HepG2 (cell line): Measurements from ENCODE around the gene SLC16A1. TPM values are rescaled to one million over a fixed set of nuclear protein-coding genes. Genes with fewer than 3 reads are reported as not detected.

Experiments used
- AHDC1 ChIP-seq: sonication (generic); formaldehyde crosslinking; IDR thresholded peaks from 2 replicates; pipeline ENCODE4 v1.5.1; 2020; ENCODE audit warnings: mild to moderate bottlenecking, missing genetic modification reagents, borderline replicate concordance
- ATF6 ChIP-seq: sonication (generic); formaldehyde crosslinking; conservative IDR thresholded peaks from 2 replicates; pipeline ENCODE4 v1.4.0; 2020; ENCODE audit warnings: missing genetic modification reagents
- HINFP ChIP-seq: sonication (generic); formaldehyde crosslinking; IDR thresholded peaks from 2 replicates; pipeline ENCODE4 v1.4.0; 2020; ENCODE audit warnings: low read depth, mild to moderate bottlenecking, missing genetic modification reagents
- JUN ChIP-seq: sonication (generic); formaldehyde crosslinking; IDR thresholded peaks from 2 replicates; pipeline ENCODE4 v1.4.0; 2020; ENCODE audit warnings: mild to moderate bottlenecking, missing genetic modification reagents
- KIAA2018 ChIP-seq: sonication (generic); formaldehyde crosslinking; IDR thresholded peaks from 2 replicates; pipeline ENCODE4 v1.5.0; 2020; ENCODE audit warnings: mild to moderate bottlenecking, missing genetic modification reagents, borderline replicate concordance
- MIER3 ChIP-seq: IDR thresholded peaks from 2 replicates; pipeline ENCODE4 v1.6.1; 2016; ENCODE audit warnings: missing compliant biosample characterization, borderline replicate concordance
- MIXL1 ChIP-seq: IDR thresholded peaks from 2 replicates; pipeline ENCODE4 v1.6.1; 2016
- NCOA1 ChIP-seq: sonication (generic); formaldehyde crosslinking; IDR thresholded peaks from 2 replicates; pipeline ENCODE4 v1.9.0; 2021; ENCODE audit warnings: missing genetic modification reagents
- ZNF549 ChIP-seq: sonication (generic); formaldehyde crosslinking; IDR thresholded peaks from 2 replicates; pipeline ENCODE4 v1.5.0; 2020; ENCODE audit warnings: missing genetic modification reagents
- ZNF709 ChIP-seq: sonication (generic); formaldehyde crosslinking; IDR thresholded peaks from 2 replicates; pipeline ENCODE4 v1.5.0; 2020; ENCODE audit warnings: mild to moderate bottlenecking, missing genetic modification reagents
- polyA plus RNA-seq, 8 experiments: library from polyadenylated mRNA; depleted of rRNA in 3 of 8; stranded (reverse) in 7 of 8; unstranded in 1 of 8; fragments of >200 nt; fragmentation: Illumina TruSeq in 4 of 8; extraction: Trizol in 4 of 8; gene quantifications; 2 replicates each; pipeline versions ENCODE4 v1.2.1 to v1.2.3, GENCODE V29; 2011 to 2016; ENCODE audit warnings: low read depth in 4 of 8, missing spikeins in 1 of 8, mixed read lengths in 1 of 8; ENCODE audit not compliant: insufficient read depth in 1 of 8
- total RNA-seq, 5 experiments: library from RNA; depleted of rRNA; stranded (reverse); fragments of >200 nt; fragmentation: Illumina TruSeq; extraction: Trizol; gene quantifications; 2 replicates each; pipeline ENCODE4 v1.2.3, GENCODE V29; 2016; ENCODE audit warnings: low read depth in 1 of 5

Gene SLC16A1
- total and polyA plus RNA-seq, 2 of the 13 experiments (the other 11 are each of a cell fraction or from before 2014, with no cell fraction given), result 106 to 142 TPM

- TF ChIP-seq ZNF549 (CRISPR knock-in tag) (no peak), JUN (CRISPR knock-in tag) (no peak), KIAA2018 (CRISPR knock-in tag) (no peak), NCOA1 (CRISPR knock-in tag) (no peak), MIER3 (no peak), MIXL1 (CRISPR knock-in tag) (no peak), ZNF709 (CRISPR knock-in tag) (no peak), HINFP (CRISPR knock-in tag) (no peak), ATF6 (no peak), AHDC1 (CRISPR knock-in tag) (no peak)
Observed at GRCh38 chr1:112956544-112957132, 642 bp upstream of the SLC16A1 start (continued).
